ENCODE data around the gene FMN2. TPM values are rescaled to one million over a fixed set of nuclear protein-coding genes. Genes with fewer than 3 reads are reported as not detected.
A peak's percentile ranks its signal among the peaks of the same experiment; 100 is the strongest.

Gene FMN2
- total and polyA plus RNA-seq, 8 donors, result 0.20 to 2.1 (median 1.2) TPM

GRCh38 chr1:240094041-240094722, 2.5 kb downstream of the FMN2 start:
- no peak for TF ChIP-seq CTCF (IDR thresholded peaks at IDR 0.05)
- Histone ChIP-seq H3K27me3 (peaks cover 52 to 67% of the 10 kb centered on the region in 2 donors), H3K36me3 (no peaks in the 10 kb centered on the region), H3K4me1 (peaks cover 7 to 17% of the 10 kb centered on the region in 2 donors), H3K4me3 (no peak overlapping the region), H3K27ac (no peak overlapping the region), H3K9me3 (no peaks in the 10 kb centered on the region)
- ATAC-seq (no peak), DNase-seq (no peak)
- intact Hi-C loops (cut with DNase I), result no loop called here

GRCh38 chr1:240096974-240097373, 5.3 kb downstream of the FMN2 start:
- Histone ChIP-seq H3K9me3 (no peaks in the 10 kb centered on the region), H3K4me3 (no peak overlapping the region), H3K27ac (no peak overlapping the region), H3K4me1 (peaks cover 7 to 14% of the 10 kb centered on the region in 2 donors), H3K36me3 (no peaks in the 10 kb centered on the region), H3K27me3 (peaks cover 24 to 39% of the 10 kb centered on the region in 2 donors)
- TF ChIP-seq CTCF (IDR thresholded peaks at IDR 0.05), result no peak
- intact Hi-C loops (cut with DNase I), result no loop called here
- DNase-seq (peak in 2 of 4 donors; percentile 36 to 43), ATAC-seq (no peak)

- no peaks in the 10 kb centered on the region for H3K9me3 ChIP-seq
- H3K27me3 ChIP-seq, result peaks cover 9 to 24% of the 10 kb centered on the region in 2 donors
- no peak for TF ChIP-seq CTCF (IDR thresholded peaks at IDR 0.05)
- DNase-seq (no peak), ATAC-seq (no peak)
- intact Hi-C loops (cut with DNase I), result no loop called here
- H3K4me3 ChIP-seq, result no peak overlapping the region
- H3K27ac ChIP-seq, result no peak overlapping the region
- no peaks in the 10 kb centered on the region for H3K4me1 ChIP-seq
- H3K36me3 ChIP-seq, result no peaks in the 10 kb centered on the region
Observed at GRCh38 chr1:240098534-240098933, 6.9 kb downstream of the FMN2 start.

GRCh38 chr1:240099329-240099728, 7.6 kb downstream of the FMN2 start:
- Histone ChIP-seq H3K27me3 (peaks cover under 1 to 16% of the 10 kb centered on the region in 2 donors), H3K36me3 (no peaks in the 10 kb centered on the region), H3K4me1 (no peaks in the 10 kb centered on the region), H3K9me3 (no peaks in the 10 kb centered on the region), H3K27ac (no peak overlapping the region), H3K4me3 (no peak overlapping the region)
- DNase-seq (no peak), ATAC-seq (no peak)
- no peak for TF ChIP-seq CTCF (IDR thresholded peaks at IDR 0.05)
- intact Hi-C loops (cut with DNase I), result no loop called here

DNA sequence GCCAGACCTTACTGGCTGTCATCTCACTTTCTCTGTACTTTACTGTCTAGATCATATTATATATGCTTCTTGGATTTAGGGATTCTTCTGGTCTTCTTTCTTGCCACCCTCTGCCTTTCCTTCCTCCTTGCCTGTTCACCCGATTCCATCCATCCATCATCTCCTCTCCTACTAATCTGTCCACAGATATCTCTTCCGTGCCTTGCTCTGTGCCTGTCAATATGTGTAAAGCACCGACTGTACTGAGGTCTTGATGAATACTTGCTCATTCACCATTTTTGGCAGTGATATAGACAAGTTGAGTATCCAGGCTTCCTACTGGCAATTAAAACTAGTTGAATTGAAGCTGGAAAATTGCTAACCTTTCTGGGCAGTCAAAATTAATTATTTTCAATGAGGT, 8.1 kb downstream of the FMN2 start:
- Histone ChIP-seq H3K27ac (no peak overlapping the region), H3K4me3 (no peak overlapping the region), H3K9me3 (no peaks in the 10 kb centered on the region), H3K27me3 (peaks cover 0 to 12% of the 10 kb centered on the region in 2 donors), H3K4me1 (no peaks in the 10 kb centered on the region), H3K36me3 (no peaks in the 10 kb centered on the region)
- TF ChIP-seq CTCF (IDR thresholded peaks at IDR 0.05), result no peak
- ATAC-seq (no peak), DNase-seq (no peak)
- intact Hi-C loops (cut with DNase I), result no loop called here

Measured in left lung (tissue), 10 donors.